GM21786 (cell line): ENCODE data around the gene SUN1.
"Not testable (repeated sequence)": the region's sequence is repeated elsewhere in the genome, so short reads cannot be mapped to it uniquely, and the experiment has no call there.

Experiments used
- ATAC-seq: cut with Tn5 transposase; IDR thresholded peaks from one replicate; pipeline ENCODE4 v1.9.1; 2021; ENCODE audit not compliant: unreplicated experiment

The SUN1 gene

GRCh38 chr7:917255-918117, 85.2 kb downstream of the SUN1 start:
- no peak for ATAC-seq

- no peak for ATAC-seq
Measured at GRCh38 chr7:918118-918425, 85.8 kb downstream of the SUN1 start.

GRCh38 chr7:918441-919113, 86.3 kb downstream of the SUN1 start:
- ATAC-seq: no peak

- ATAC-seq: no peak
Measured at GRCh38 chr7:919114-919442, 86.8 kb downstream of the SUN1 start.

- no peak for ATAC-seq
Measured at GRCh38 chr7:919924-920341, 87.7 kb downstream of the SUN1 start.

- ATAC-seq: no peak
Measured at GRCh38 chr7:920351-921070, 88.2 kb downstream of the SUN1 start.

GRCh38 chr7:921071-921461, 88.8 kb downstream of the SUN1 start:
- no peak for ATAC-seq

GRCh38 chr7:921581-922333, 89.5 kb downstream of the SUN1 start:
- ATAC-seq: no peak

GRCh38 chr7:922334-923107, 90.2 kb downstream of the SUN1 start:
- ATAC-seq: no peak

- peak; percentile 79 for ATAC-seq
Measured at GRCh38 chr7:923108-924041, 91.1 kb downstream of the SUN1 start.

- not testable (repeated sequence) for ATAC-seq
Measured at GRCh38 chr7:924042-924441, 91.8 kb downstream of the SUN1 start.
